Suprapubic skin (tissue), 4 donors: ENCODE results near the gene GABRB1. TPM values are rescaled to one million over a fixed set of nuclear protein-coding genes. Genes with fewer than 3 reads are reported as not detected.
"Not testable (repeated sequence)": the region's sequence is repeated elsewhere in the genome, so short reads cannot be mapped to it uniquely, and the experiment has no call there.

Experiments used
- DNase-seq, 2 donors: peaks; one replicate each; pipeline ENCODE4 v3.0.0-alpha.2; 2019; ENCODE audit warnings: low spot score in 2 of 2
- H3K27ac ChIP-seq: fragments of 200-600 bp; sonication (generic); one replicate; pipeline ENCODE4 v1.5.1; 2019
- H3K27me3 ChIP-seq: fragments of 200-600 bp; sonication (generic); one replicate; pipeline ENCODE4 v1.5.1; 2019
- H3K36me3 ChIP-seq: fragments of 200-600 bp; sonication (generic); one replicate; pipeline ENCODE4 v1.5.1; 2019
- H3K4me1 ChIP-seq: fragments of 200-600 bp; sonication (generic); one replicate; pipeline ENCODE4 v1.5.1; 2019
- H3K4me3 ChIP-seq: fragments of 200-600 bp; sonication (generic); one replicate; pipeline ENCODE4 v1.5.1; 2019; ENCODE audit warnings: mild to moderate bottlenecking
- H3K9me3 ChIP-seq: fragments of 200-600 bp; sonication (generic); one replicate; pipeline ENCODE4 v1.5.1; 2019
- CTCF ChIP-seq, 2 donors: fragments of 200-600 bp in 1 of 2; fragments of 450-650 bp in 1 of 2; sonication (generic) in 1 of 2; IDR thresholded peaks; one replicate each; pipeline ENCODE4 v1.5.1; 2016 to 2019; ENCODE audit warnings: antibody characterized with exemption in 2 of 2, mild to moderate bottlenecking in 1 of 2, moderate library complexity in 1 of 2
- EP300 ChIP-seq: sonication (generic); formaldehyde crosslinking; IDR thresholded peaks from one replicate; pipeline ENCODE4 v1.6.1; 2017; ENCODE audit warnings: antibody characterized with exemption
- POLR2A ChIP-seq, 2 donors: fragments of 450-650 bp; IDR thresholded peaks; one replicate each; pipeline ENCODE4 v1.6.1; 2017; ENCODE audit warnings: antibody characterized with exemption in 2 of 2, mild to moderate bottlenecking in 2 of 2, moderate library complexity in 2 of 2
- POLR2AphosphoS5 ChIP-seq, 3 donors: sonication (generic); formaldehyde crosslinking; IDR thresholded peaks; one replicate each; pipeline ENCODE4 v1.6.1; 2017; ENCODE audit warnings: antibody characterized with exemption in 3 of 3
- WGBS: methylation state at CpG from one replicate; pipeline ENCODE4 v1.1.5; 2018; 5-methylcytosine and 5-hydroxymethylcytosine counted together
- total RNA-seq, 4 donors: library from RNA; depleted of rRNA; stranded (reverse); fragments of >200 nt; gene quantifications; one replicate each; pipeline ENCODE4 v1.1.0, GENCODE V29; 2016

Gene GABRB1
- total RNA-seq, 4 donors from 2014 or later: not detected

- 77% methylated on average over 1 of the region's 1 CpG for WGBS
- no peak for DNase-seq
- H3K27ac ChIP-seq: no peak overlapping the region
- H3K4me1 ChIP-seq: no peaks in the 10 kb centered on the region
- no peak overlapping the region for H3K4me3 ChIP-seq
- H3K9me3 ChIP-seq: no peaks in the 10 kb centered on the region
- no peaks in the 10 kb centered on the region for H3K27me3 ChIP-seq
- TF ChIP-seq POLR2A (IDR thresholded peaks at IDR 0.05) (no peak), EP300 (no peak), POLR2AphosphoS5 (IDR thresholded peaks at IDR 0.05) (no peak), CTCF (IDR thresholded peaks at IDR 0.05) (no peak)
- H3K36me3 ChIP-seq: no peaks in the 10 kb centered on the region
Measured at GRCh38 chr4:47368211-47368610, 336.8 kb downstream of the GABRB1 start.

DNA sequence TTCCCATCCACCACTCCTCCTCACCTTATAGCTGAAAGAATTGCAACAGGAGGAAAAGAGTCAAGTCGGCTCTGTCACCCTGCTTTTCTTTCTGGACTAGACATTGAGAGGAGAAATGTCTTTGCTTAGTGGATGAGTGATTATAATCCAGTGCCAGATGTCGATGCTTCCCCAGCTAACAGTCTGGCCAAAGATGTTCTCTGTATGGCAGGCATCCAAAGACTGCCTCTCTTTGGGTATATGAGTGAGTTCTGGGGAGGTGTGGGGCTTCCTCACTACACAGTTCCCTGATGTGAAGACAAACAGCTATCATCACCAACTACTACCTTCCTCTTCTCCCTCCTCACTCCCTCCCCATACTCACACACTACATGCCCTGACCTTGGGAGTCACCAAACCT lies 341.2 kb downstream of the GABRB1 start:
- no peaks in the 10 kb centered on the region for H3K9me3 ChIP-seq
- no peak overlapping the region for H3K4me3 ChIP-seq
- H3K4me1 ChIP-seq: no peaks in the 10 kb centered on the region
- 31% methylated on average over 2 of the region's 2 CpGs for WGBS
- H3K36me3 ChIP-seq: no peaks in the 10 kb centered on the region
- TF ChIP-seq POLR2A (IDR thresholded peaks at IDR 0.05) (no peak), POLR2AphosphoS5 (IDR thresholded peaks at IDR 0.05) (no peak), EP300 (no peak), CTCF (IDR thresholded peaks at IDR 0.05) (no peak)
- no peaks in the 10 kb centered on the region for H3K27me3 ChIP-seq
- H3K27ac ChIP-seq: no peak overlapping the region
- DNase-seq: no peak

DNA sequence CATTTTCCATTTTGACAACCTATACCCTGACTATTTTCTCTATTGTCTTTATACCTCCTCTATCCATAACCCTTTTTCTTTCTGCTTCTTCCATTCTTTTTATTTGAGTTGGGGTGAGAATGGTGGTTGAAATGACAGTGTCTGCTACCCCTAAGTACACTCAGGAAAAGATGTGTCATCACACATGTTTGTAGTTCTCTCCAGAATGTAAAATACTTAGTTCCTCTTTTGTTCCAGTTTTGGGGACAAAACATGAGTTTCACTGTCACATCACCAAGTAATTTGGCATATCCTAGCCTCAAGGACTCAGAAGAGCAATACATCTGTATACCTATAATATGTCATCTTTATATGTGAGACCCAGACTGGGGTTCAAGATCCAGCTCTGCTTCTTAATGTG lies 341.8 kb downstream of the GABRB1 start:
- no peak overlapping the region for H3K4me3 ChIP-seq
- H3K36me3 ChIP-seq: no peaks in the 10 kb centered on the region
- no peaks in the 10 kb centered on the region for H3K9me3 ChIP-seq
- H3K27me3 ChIP-seq: no peaks in the 10 kb centered on the region
- no peaks in the 10 kb centered on the region for H3K4me1 ChIP-seq
- no peak overlapping the region for H3K27ac ChIP-seq
- no peak for DNase-seq
- TF ChIP-seq POLR2A (IDR thresholded peaks at IDR 0.05): no peak
- TF ChIP-seq CTCF (IDR thresholded peaks at IDR 0.05): no peak
- TF ChIP-seq POLR2AphosphoS5 (IDR thresholded peaks at IDR 0.05): no peak
- TF ChIP-seq EP300: no peak

DNA sequence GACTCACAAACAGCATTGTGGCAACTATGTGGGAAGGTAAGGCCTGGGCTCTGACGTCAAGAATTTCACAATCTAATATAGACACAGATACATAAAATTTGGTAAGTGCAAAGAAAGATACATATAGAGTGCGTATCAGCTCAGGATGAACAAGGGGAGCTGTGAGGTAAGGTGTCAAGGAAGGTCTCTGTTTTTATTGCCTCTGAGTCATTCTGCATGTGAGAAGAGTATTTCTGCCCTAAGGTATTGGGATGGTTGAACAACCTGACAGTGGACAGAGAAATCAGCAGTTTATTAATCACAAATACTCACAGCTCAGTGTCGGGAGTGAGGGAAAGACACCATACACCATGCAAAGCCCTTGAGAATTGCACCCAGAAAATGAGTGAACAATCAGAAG lies 342.3 kb downstream of the GABRB1 start:
- WGBS: 92% methylated on average over 3 of the region's 3 CpGs
- H3K27ac ChIP-seq: no peak overlapping the region

GRCh38 chr4:47374477-47374876 lies 343.1 kb downstream of the GABRB1 start:
- Histone ChIP-seq H3K9me3 (no peaks in the 10 kb centered on the region), H3K4me1 (no peaks in the 10 kb centered on the region), H3K27ac (no peak overlapping the region), H3K27me3 (no peaks in the 10 kb centered on the region), H3K36me3 (no peaks in the 10 kb centered on the region), H3K4me3 (no peak overlapping the region)
- DNase-seq: no peak
- no peak for TF ChIP-seq POLR2A (IDR thresholded peaks at IDR 0.05)
- TF ChIP-seq CTCF (IDR thresholded peaks at IDR 0.05): no peak
- no peak for TF ChIP-seq EP300
- WGBS: 68% methylated on average over 1 of the region's 1 CpG

More for the DNA sequence above, 342.3 kb downstream of the GABRB1 start:
- Histone ChIP-seq H3K4me3 (no peak overlapping the region), H3K4me1 (no peaks in the 10 kb centered on the region), H3K9me3 (no peaks in the 10 kb centered on the region), H3K27me3 (no peaks in the 10 kb centered on the region), H3K36me3 (no peaks in the 10 kb centered on the region)
- TF ChIP-seq EP300 (no peak), CTCF (IDR thresholded peaks at IDR 0.05) (no peak), POLR2AphosphoS5 (IDR thresholded peaks at IDR 0.05) (no peak), POLR2A (IDR thresholded peaks at IDR 0.05) (no peak)
- no peak for DNase-seq

DNA sequence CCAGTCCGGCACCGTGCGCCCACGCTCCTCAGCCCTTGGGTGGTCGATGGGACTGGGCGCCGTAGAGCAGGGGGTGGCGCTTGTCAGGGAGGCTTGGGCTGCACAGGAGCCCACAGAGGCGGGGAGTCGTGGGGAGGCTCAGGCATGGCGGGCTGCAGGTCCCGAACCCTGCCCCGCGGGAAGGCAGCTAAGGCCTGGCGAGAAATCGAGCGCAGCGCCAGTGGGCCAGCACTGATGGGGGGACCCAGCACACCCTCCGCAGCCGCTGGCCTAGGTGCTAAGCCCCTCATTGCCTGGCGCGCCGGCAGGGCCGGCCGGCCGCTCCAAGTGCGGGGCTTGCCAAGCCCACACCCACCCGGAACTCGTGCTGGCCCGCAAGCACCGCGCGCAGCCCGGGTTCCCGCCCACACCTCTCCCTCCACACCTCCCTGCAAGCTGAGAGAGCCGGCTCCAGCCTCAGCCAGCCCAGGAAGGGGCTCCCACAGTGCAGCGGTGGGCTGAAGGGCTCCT lies 346.7 kb downstream of the GABRB1 start:
- H3K4me3 ChIP-seq, H3K36me3 ChIP-seq, H3K4me1 ChIP-seq, H3K27ac ChIP-seq, H3K9me3 ChIP-seq, H3K27me3 ChIP-seq, DNase-seq: not testable (repeated sequence)
- 97% methylated on average over 33 of the region's 37 CpGs for WGBS
